ENCODE data around the gene ITPA. TPM values are rescaled to one million over a fixed set of nuclear protein-coding genes. Genes with fewer than 3 reads are reported as not detected.
A peak's percentile ranks its signal among the peaks of the same experiment; 100 is the strongest.

Gene ITPA
- total and polyA plus RNA-seq, 2 of the 13 experiments (the other 11 are each of a cell fraction or from before 2014, with no cell fraction given) = 60.1 to 103 TPM

DNA sequence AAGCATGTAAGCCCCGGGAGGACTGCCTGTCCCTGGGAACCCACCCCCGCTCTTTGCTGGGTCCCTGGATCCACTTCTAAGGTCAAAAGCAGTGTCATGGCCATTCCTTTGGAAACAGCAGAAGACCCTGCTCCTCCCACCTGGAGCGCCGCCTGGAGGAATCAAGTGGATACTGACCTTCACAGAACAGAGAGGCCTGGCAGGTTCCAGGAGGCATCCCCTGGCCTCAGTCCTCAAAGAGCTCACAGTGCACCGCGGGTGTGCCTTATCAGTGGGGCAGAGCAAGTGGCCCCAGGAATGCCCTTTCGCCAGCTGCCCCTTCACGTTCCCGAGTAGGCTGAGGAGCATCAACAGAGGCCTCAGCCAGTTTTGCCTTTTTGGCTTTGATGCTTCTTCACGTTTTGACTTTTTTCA is 40.8 kb downstream of the ITPA start (continued):
- peak; percentile 42; the same call in 1 of the 2 replicates for TF ChIP-seq DRAP1 (CRISPR knock-in tag; IDR thresholded peaks at IDR 0.05)
- TF ChIP-seq PRDM4 (CRISPR knock-in tag; IDR thresholded peaks at IDR 0.05; ENCODE audit: borderline replicate concordance) = no peak
- peak; percentile 45 for TF ChIP-seq BORCS8-MEF2B (CRISPR knock-in tag; IDR thresholded peaks at IDR 0.05)
- TF ChIP-seq, protein P1, sequence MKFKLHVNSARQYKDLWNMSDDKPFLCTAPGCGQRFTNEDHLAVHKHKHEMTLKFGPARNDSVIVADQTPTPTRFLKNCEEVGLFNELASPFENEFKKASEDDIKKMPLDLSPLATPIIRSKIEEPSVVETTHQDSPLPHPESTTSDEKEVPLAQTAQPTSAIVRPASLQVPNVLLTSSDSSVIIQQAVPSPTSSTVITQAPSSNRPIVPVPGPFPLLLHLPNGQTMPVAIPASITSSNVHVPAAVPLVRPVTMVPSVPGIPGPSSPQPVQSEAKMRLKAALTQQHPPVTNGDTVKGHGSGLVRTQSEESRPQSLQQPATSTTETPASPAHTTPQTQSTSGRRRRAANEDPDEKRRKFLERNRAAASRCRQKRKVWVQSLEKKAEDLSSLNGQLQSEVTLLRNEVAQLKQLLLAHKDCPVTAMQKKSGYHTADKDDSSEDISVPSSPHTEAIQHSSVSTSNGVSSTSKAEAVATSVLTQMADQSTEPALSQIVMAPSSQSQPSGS (CRISPR knock-in tag; IDR thresholded peaks at IDR 0.05) = peak; percentile 65; the same call in 1 of the 2 replicates
- peak; percentile 67; the same call in 1 of the 2 replicates for TF ChIP-seq ZNF747 (CRISPR knock-in tag; IDR thresholded peaks at IDR 0.05; ENCODE audit: borderline replicate concordance)
- TF ChIP-seq ZNF780A (CRISPR knock-in tag; IDR thresholded peaks at IDR 0.05) = no peak
- peak; percentile 24; the same call in 1 of the 2 replicates for TF ChIP-seq ZNF619 (CRISPR knock-in tag; IDR thresholded peaks at IDR 0.05)
- TF ChIP-seq MYNN (CRISPR knock-in tag; IDR thresholded peaks at IDR 0.05; ENCODE audit: low read depth) = 0 out of 2 replicates have a peak, but pooled peaks have one; percentile 68
- peak; percentile 40; the same call in 1 of the 2 replicates for TF ChIP-seq HIVEP1 (CRISPR knock-in tag; IDR thresholded peaks at IDR 0.05)
- TF ChIP-seq, protein P2, sequence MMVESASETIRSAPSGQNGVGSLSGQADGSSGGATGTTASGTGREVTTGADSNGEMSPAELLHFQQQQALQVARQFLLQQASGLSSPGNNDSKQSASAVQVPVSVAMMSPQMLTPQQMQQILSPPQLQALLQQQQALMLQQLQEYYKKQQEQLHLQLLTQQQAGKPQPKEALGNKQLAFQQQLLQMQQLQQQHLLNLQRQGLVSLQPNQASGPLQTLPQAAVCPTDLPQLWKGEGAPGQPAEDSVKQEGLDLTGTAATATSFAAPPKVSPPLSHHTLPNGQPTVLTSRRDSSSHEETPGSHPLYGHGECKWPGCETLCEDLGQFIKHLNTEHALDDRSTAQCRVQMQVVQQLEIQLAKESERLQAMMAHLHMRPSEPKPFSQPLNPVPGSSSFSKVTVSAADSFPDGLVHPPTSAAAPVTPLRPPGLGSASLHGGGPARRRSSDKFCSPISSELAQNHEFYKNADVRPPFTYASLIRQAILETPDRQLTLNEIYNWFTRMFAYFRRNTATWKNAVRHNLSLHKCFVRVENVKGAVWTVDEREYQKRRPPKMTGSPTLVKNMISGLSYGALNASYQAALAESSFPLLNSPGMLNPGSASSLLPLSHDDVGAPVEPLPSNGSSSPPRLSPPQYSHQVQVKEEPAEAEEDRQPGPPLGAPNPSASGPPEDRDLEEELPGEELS (CRISPR knock-in tag; IDR thresholded peaks at IDR 0.05) = peak; percentile 30; the same call in 1 of the 2 replicates
- TF ChIP-seq ZNF205 (CRISPR knock-in tag; IDR thresholded peaks at IDR 0.05) = 0 out of 2 replicates have a peak, but pooled peaks have one; percentile 70
- TF ChIP-seq CEBPG (CRISPR knock-in tag; IDR thresholded peaks at IDR 0.05) = 0 out of 2 replicates have a peak, but pooled peaks have one; percentile 13
- peak; percentile 48; the same call in 1 of the 2 replicates for TF ChIP-seq NR2C2 (CRISPR knock-in tag; IDR thresholded peaks at IDR 0.05; ENCODE audit: borderline replicate concordance)
- TF ChIP-seq ZNF441 (CRISPR knock-in tag; IDR thresholded peaks at IDR 0.05; ENCODE audit: borderline replicate concordance) = peak; percentile 56; the same call in 1 of the 2 replicates
- peak; percentile 8; the same call in 1 of the 2 replicates for TF ChIP-seq NRL (CRISPR knock-in tag; IDR thresholded peaks at IDR 0.05; ENCODE audit: borderline replicate concordance)
- TF ChIP-seq MTF2 (CRISPR knock-in tag; IDR thresholded peaks at IDR 0.05; ENCODE audit: borderline replicate concordance) = no peak
- TF ChIP-seq BHLHE40 (IDR thresholded peaks at IDR 0.05; ENCODE audit: low read length) = 0 out of 2 replicates have a peak, but pooled peaks have one; percentile 17
- TF ChIP-seq ZNF136 (CRISPR knock-in tag; IDR thresholded peaks at IDR 0.05; ENCODE audit: low read depth) = no peak
- TF ChIP-seq ZNF556 (CRISPR knock-in tag; IDR thresholded peaks at IDR 0.05; ENCODE audit: borderline replicate concordance) = peak; percentile 60; the same call in 1 of the 2 replicates
- TF ChIP-seq ZNF740 (CRISPR knock-in tag; IDR thresholded peaks at IDR 0.05) = peak; percentile 58; the same call in 1 of the 2 replicates
- TF ChIP-seq ZNF501 (CRISPR knock-in tag; IDR thresholded peaks at IDR 0.05) = peak; percentile 70; the same call in 1 of the 2 replicates
- TF ChIP-seq, protein P3, sequence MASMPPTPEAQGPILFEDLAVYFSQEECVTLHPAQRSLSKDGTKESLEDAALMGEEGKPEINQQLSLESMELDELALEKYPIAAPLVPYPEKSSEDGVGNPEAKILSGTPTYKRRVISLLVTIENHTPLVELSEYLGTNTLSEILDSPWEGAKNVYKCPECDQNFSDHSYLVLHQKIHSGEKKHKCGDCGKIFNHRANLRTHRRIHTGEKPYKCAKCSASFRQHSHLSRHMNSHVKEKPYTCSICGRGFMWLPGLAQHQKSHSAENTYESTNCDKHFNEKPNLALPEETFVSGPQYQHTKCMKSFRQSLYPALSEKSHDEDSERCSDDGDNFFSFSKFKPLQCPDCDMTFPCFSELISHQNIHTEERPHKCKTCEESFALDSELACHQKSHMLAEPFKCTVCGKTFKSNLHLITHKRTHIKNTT (CRISPR knock-in tag; IDR thresholded peaks at IDR 0.05) = no peak
- TF ChIP-seq ZFP1 (CRISPR knock-in tag; IDR thresholded peaks at IDR 0.05) = 0 out of 2 replicates have a peak, but pooled peaks have one; percentile 27

All from HepG2 (cell line).